ENCODE measurements around the gene TGM5.

GRCh38 chr15:43226436-43227305 lies 40.1 kb downstream of the TGM5 start:
- TF ChIP-seq, protein P1, sequence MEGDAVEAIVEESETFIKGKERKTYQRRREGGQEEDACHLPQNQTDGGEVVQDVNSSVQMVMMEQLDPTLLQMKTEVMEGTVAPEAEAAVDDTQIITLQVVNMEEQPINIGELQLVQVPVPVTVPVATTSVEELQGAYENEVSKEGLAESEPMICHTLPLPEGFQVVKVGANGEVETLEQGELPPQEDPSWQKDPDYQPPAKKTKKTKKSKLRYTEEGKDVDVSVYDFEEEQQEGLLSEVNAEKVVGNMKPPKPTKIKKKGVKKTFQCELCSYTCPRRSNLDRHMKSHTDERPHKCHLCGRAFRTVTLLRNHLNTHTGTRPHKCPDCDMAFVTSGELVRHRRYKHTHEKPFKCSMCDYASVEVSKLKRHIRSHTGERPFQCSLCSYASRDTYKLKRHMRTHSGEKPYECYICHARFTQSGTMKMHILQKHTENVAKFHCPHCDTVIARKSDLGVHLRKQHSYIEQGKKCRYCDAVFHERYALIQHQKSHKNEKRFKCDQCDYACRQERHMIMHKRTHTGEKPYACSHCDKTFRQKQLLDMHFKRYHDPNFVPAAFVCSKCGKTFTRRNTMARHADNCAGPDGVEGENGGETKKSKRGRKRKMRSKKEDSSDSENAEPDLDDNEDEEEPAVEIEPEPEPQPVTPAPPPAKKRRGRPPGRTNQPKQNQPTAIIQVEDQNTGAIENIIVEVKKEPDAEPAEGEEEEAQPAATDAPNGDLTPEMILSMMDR (IDR thresholded peaks at IDR 0.05): no peak
- no peak for TF ChIP-seq POLR2A (IDR thresholded peaks at IDR 0.05)

Measured in suprapubic skin (tissue), 3 donors.